ENCODE measurements around the gene TNFRSF6B. TPM values are rescaled to one million over a fixed set of nuclear protein-coding genes. Genes with fewer than 3 reads are reported as not detected.

Gene TNFRSF6B
- total RNA-seq, 1 donor from 2014 or later = 2.8 TPM

DNA sequence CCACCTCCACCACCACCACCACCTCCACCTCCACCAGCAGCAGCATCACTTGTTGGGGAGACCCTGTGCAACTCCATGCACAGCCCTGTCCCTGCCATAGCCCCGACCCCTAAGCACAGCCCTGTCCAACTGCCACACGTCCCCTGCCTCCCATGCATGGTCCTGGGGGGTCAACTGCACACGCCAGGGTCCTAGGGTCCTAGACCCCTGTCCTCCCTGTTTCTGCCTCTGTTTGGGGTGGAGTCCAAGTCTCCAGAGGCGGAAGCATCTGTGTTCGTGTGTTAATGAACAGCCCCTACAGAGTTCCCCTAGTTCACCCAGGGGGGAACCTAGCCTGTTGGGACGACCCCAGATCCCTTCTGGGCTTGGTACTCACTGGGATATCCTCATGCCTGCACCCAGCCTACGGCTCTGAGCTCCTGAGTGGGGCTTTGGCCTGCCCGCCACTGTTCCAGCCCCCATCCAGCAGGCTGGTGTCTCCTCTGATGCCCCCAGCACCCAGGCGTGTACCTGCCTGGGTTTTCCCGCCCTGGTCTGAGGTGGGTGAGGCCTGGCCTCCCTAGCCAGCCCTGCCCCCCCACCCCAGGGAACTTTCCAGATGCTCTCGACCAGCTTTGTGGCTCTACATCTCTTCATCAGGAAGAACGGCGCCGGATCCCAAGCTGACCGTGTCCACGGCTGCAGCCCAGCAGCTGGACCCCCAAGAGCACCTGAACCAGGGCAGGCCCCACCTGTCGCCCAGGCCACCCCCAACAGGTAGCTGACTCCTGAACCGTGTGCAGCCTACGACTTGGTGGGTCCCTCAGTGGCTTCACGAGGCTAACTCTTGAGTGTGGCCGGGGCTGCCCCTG, 2.5 kb upstream of the TNFRSF6B start:
- Mint-ChIP-seq H3K36me3 (ENCODE audit: low read depth, unreplicated experiment) (peaks cover 3% of the 10 kb centered on the region), H3K27me3 (ENCODE audit: low read depth, unreplicated experiment) (no peaks in the 10 kb centered on the region), H3K9me3 (ENCODE audit: unreplicated experiment) (no peaks in the 10 kb centered on the region), H3K27ac (ENCODE audit: unreplicated experiment) (peak overlapping the region; percentile 47), H3K4me3 (ENCODE audit: unreplicated experiment) (no peak overlapping the region), H3K4me1 (ENCODE audit: low read depth, unreplicated experiment) (peaks cover 3% of the 10 kb centered on the region)
- Histone ChIP-seq H3K9ac (ENCODE audit: low read length) (no peak overlapping the region), H3K36me3 (ENCODE audit: insufficient read depth, low read length) (no peaks in the 10 kb centered on the region), H2AFZ (ENCODE audit: low read depth, low read length) (no peak overlapping the region), H3K4me3 (ENCODE audit: insufficient read depth, low read depth, low read length) (no peak overlapping the region), H3K9me3 (ENCODE audit: insufficient read depth, low read depth, low read length) (no peaks in the 10 kb centered on the region), H3K4me2 (ENCODE audit: low read length) (no peak overlapping the region), H3K79me2 (ENCODE audit: insufficient read depth, low read length) (peaks cover 9% of the 10 kb centered on the region), H3K27me3 (ENCODE audit: insufficient read depth, low read length) (no peaks in the 10 kb centered on the region), H3K4me1 (ENCODE audit: insufficient read depth, low read length) (peaks cover 25% of the 10 kb centered on the region), H4K20me1 (ENCODE audit: insufficient read depth, low read length) (no peaks in the 10 kb centered on the region), H3K27ac (ENCODE audit: low read depth, low read length) (no peak overlapping the region)
- TF ChIP-seq EZH2 (IDR thresholded peaks at IDR 0.05; ENCODE audit: insufficient read depth, low read length) = no peak
- TF ChIP-seq, protein P1, sequence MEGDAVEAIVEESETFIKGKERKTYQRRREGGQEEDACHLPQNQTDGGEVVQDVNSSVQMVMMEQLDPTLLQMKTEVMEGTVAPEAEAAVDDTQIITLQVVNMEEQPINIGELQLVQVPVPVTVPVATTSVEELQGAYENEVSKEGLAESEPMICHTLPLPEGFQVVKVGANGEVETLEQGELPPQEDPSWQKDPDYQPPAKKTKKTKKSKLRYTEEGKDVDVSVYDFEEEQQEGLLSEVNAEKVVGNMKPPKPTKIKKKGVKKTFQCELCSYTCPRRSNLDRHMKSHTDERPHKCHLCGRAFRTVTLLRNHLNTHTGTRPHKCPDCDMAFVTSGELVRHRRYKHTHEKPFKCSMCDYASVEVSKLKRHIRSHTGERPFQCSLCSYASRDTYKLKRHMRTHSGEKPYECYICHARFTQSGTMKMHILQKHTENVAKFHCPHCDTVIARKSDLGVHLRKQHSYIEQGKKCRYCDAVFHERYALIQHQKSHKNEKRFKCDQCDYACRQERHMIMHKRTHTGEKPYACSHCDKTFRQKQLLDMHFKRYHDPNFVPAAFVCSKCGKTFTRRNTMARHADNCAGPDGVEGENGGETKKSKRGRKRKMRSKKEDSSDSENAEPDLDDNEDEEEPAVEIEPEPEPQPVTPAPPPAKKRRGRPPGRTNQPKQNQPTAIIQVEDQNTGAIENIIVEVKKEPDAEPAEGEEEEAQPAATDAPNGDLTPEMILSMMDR (IDR thresholded peaks at IDR 0.05; ENCODE audit: insufficient read depth, low read depth, low read length) = no peak
- FAIRE-seq (no peak), DNase-seq (ENCODE audit: low read depth) (no peak)

DNA sequence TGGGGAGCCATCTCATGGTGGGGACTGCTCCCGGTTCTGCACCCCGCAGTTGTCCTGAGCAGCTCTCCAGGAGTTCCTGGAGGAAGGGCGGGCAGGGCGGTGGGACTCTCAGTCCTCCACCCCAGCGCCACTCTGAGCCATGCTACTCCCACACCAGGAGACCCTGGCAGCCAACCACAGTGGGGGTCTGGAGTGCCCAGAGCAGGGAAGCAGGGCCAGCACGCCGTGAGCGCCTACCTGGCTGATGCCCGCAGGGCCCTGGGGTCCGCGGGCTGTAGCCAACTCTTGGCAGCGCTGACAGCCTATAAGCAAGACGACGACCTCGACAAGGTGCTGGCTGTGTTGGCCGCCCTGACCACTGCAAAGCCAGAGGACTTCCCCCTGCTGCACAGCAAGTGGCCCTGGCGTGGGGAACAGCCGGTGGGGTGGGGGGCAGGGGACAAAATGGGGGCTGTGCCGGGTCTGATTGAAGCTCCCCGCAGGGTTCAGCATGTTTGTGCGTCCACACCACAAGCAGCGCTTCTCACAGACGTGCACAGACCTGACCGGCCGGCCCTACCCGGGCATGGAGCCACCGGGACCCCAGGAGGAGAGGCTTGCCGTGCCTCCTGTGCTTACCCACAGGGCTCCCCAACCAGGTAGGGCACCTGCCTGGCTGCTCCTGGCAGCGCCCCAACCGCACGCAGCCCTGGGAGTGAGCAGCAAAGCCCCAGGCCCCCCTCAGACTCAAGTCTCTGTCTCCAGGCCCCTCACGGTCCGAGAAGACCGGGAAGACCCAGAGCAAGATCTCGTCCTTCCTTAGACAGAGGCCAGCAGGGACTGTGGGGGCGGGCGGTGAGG, 1.6 kb upstream of the TNFRSF6B start:
- no peak for FAIRE-seq
- H3K4me1 Mint-ChIP-seq (ENCODE audit: low read depth, unreplicated experiment) = peaks cover 6% of the 10 kb centered on the region
- H3K27ac Mint-ChIP-seq (ENCODE audit: unreplicated experiment) = no peak overlapping the region

More for the DNA sequence above, 1.6 kb upstream of the TNFRSF6B start:
- H4K20me1 ChIP-seq (ENCODE audit: insufficient read depth, low read length) = no peaks in the 10 kb centered on the region
- H3K36me3 ChIP-seq (ENCODE audit: insufficient read depth, low read length) = no peaks in the 10 kb centered on the region
- Mint-ChIP-seq H3K4me3 (ENCODE audit: unreplicated experiment) (no peak overlapping the region), H3K9me3 (ENCODE audit: unreplicated experiment) (no peaks in the 10 kb centered on the region), H3K27me3 (ENCODE audit: low read depth, unreplicated experiment) (no peaks in the 10 kb centered on the region), H3K36me3 (ENCODE audit: low read depth, unreplicated experiment) (peaks cover 3% of the 10 kb centered on the region)
- no peaks in the 10 kb centered on the region for H3K9me3 ChIP-seq (ENCODE audit: insufficient read depth, low read depth, low read length)
- H3K79me2 ChIP-seq (ENCODE audit: insufficient read depth, low read length) = peaks cover 12% of the 10 kb centered on the region
- DNase-seq (ENCODE audit: low read depth) = no peak
- no peak overlapping the region for H3K4me3 ChIP-seq (ENCODE audit: insufficient read depth, low read depth, low read length)
- peaks cover 33% of the 10 kb centered on the region for H3K4me1 ChIP-seq (ENCODE audit: insufficient read depth, low read length)
- H3K9ac ChIP-seq (ENCODE audit: low read length) = no peak overlapping the region
- H3K27me3 ChIP-seq (ENCODE audit: insufficient read depth, low read length) = no peaks in the 10 kb centered on the region
- TF ChIP-seq, protein P1 (IDR thresholded peaks at IDR 0.05; ENCODE audit: insufficient read depth, low read depth, low read length) = no peak
- no peak for TF ChIP-seq EZH2 (IDR thresholded peaks at IDR 0.05; ENCODE audit: insufficient read depth, low read length)
- H3K27ac ChIP-seq (ENCODE audit: low read depth, low read length) = no peak overlapping the region
- H3K4me2 ChIP-seq (ENCODE audit: low read length) = no peak overlapping the region
- H2AFZ ChIP-seq (ENCODE audit: low read depth, low read length) = no peak overlapping the region

Data from astrocyte (in vitro differentiated cells and primary cell).